ENCODE results near the gene CXADR. TPM values are rescaled to one million over a fixed set of nuclear protein-coding genes. Genes with fewer than 3 reads are reported as not detected.

CXADR gene
- total RNA-seq, 3 donors from 2014 or later (not counting 1 experiment from before 2014, with no cell fraction given), result 0.10 TPM; not detected in 2

DNA sequence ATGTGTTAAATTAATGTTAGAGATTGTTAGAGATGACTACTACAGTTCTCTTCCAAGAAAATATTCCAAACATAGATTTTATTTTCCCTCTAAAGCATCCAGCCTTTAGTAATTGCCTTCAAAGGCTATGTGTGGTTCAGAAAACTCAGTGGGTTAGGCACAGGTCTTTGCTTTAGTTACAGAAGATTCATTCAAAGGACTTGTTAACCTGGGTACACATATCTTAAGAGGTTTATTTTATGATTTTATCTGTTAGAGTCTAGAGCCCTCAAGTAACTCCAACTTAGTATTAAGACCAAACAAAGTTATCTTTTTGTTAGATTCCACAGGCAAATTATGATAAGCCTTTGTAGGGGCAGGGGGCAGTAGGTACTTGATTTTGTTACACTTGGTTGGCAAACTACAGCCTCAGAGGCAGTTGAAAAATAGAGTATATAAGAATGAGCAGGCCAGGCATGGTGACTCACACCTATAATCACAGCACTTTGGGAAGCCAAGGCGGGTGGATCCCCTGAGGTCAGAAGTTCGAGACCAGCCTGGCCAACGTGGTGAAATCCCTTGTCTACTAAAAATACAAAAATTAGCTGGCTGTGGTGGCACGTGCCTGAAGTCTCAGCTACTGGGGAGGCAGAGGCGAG lies 37.9 kb downstream of the CXADR start:
- no peaks in the 10 kb centered on the region for H3K27me3 ChIP-seq (ENCODE audit: control insufficient read depth, insufficient read depth, low read length)
- H3K36me3 ChIP-seq (ENCODE audit: control insufficient read depth, insufficient read depth, low read length), result no peaks in the 10 kb centered on the region
- Mint-ChIP-seq H3K9me3 (no peaks in the 10 kb centered on the region), H3K36me3 (no peaks in the 10 kb centered on the region), H3K27me3 (ENCODE audit: low read depth in 2 of 2) (peaks cover 4 to 5% of the 10 kb centered on the region in 2 donors), H3K4me1 (no peaks in the 10 kb centered on the region), H3K4me3 (no peak overlapping the region), H3K27ac (no peak overlapping the region)
- no peak for DNase-seq
- no peak overlapping the region for H3K4me3 ChIP-seq (ENCODE audit: low read length)
- TF ChIP-seq, protein P1, sequence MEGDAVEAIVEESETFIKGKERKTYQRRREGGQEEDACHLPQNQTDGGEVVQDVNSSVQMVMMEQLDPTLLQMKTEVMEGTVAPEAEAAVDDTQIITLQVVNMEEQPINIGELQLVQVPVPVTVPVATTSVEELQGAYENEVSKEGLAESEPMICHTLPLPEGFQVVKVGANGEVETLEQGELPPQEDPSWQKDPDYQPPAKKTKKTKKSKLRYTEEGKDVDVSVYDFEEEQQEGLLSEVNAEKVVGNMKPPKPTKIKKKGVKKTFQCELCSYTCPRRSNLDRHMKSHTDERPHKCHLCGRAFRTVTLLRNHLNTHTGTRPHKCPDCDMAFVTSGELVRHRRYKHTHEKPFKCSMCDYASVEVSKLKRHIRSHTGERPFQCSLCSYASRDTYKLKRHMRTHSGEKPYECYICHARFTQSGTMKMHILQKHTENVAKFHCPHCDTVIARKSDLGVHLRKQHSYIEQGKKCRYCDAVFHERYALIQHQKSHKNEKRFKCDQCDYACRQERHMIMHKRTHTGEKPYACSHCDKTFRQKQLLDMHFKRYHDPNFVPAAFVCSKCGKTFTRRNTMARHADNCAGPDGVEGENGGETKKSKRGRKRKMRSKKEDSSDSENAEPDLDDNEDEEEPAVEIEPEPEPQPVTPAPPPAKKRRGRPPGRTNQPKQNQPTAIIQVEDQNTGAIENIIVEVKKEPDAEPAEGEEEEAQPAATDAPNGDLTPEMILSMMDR (IDR thresholded peaks at IDR 0.05), result no peak
- no peaks in the 10 kb centered on the region for H3K4me1 ChIP-seq (ENCODE audit: control insufficient read depth, insufficient read depth, low read length)
- no peak for ATAC-seq
- intact Hi-C loops (cut with micrococcal nuclease), result no loop called here
- WGBS (ENCODE audit: insufficient coverage), result 82% methylated on average over 5 of the region's 5 CpGs
- H3K9me3 ChIP-seq (ENCODE audit: control insufficient read depth, insufficient read depth, low read length), result no peaks in the 10 kb centered on the region
- H3K27ac ChIP-seq (ENCODE audit: low read length), result no peak overlapping the region

DNA sequence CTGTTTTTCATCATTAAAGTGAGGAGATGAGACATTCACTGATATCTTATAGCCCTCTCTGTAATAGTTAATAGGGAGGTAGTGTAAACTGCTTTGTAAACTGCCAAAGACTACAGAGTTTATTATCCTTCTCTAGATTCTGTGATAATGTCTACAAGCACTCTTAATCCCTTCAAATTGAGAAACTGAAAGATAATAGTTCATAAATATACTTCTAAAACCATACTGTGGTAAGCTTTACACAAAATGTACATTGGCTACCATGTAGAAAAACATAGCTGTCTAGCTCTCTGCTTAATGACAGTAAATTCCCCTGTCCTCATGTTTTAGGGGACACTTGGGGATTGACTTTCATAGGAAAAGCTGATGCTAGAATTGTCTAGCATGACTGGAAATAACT lies 39.6 kb downstream of the CXADR start:
- no peak for ATAC-seq
- H3K4me3 ChIP-seq (ENCODE audit: low read length), result no peak overlapping the region
- TF ChIP-seq, protein P1 (IDR thresholded peaks at IDR 0.05), result no peak
- H3K27ac Mint-ChIP-seq, result no peak overlapping the region
- H3K27me3 ChIP-seq (ENCODE audit: control insufficient read depth, insufficient read depth, low read length), result no peaks in the 10 kb centered on the region
- peaks cover 5 to 6% of the 10 kb centered on the region in 2 donors for H3K27me3 Mint-ChIP-seq (ENCODE audit: low read depth in 2 of 2)
- intact Hi-C loops (cut with micrococcal nuclease), result no loop called here
- H3K27ac ChIP-seq (ENCODE audit: low read length), result no peak overlapping the region
- H3K9me3 Mint-ChIP-seq, result no peaks in the 10 kb centered on the region
- H3K36me3 Mint-ChIP-seq, result no peaks in the 10 kb centered on the region
- H3K36me3 ChIP-seq (ENCODE audit: control insufficient read depth, insufficient read depth, low read length), result no peaks in the 10 kb centered on the region
- no peak for DNase-seq
- no peaks in the 10 kb centered on the region for H3K9me3 ChIP-seq (ENCODE audit: control insufficient read depth, insufficient read depth, low read length)
- no peaks in the 10 kb centered on the region for H3K4me1 Mint-ChIP-seq
- H3K4me1 ChIP-seq (ENCODE audit: control insufficient read depth, insufficient read depth, low read length), result no peaks in the 10 kb centered on the region
- no peak overlapping the region for H3K4me3 Mint-ChIP-seq

DNA sequence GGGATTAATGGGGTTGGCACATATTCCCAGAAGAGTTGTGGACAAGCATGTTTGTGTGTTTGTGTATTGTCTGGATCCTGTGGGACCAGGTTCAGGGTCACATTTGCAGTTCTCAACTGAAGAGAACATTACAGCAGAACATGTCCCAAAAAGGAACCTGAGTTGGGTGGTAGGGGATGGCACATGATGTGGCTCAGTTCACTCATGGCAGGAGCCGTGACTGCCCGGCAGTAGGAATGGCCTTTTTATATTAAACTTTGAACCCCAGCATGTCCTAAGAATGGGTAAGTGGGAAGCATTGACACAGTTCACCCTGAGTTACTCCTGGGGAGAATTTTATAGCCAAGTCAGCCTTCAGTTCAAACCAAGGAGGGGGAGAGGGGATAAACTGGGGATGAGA lies 41.3 kb downstream of the CXADR start:
- DNase-seq (no peak), ATAC-seq (no peak)
- no peak overlapping the region for H3K4me3 Mint-ChIP-seq
- Histone ChIP-seq H3K36me3 (ENCODE audit: control insufficient read depth, insufficient read depth, low read length) (no peaks in the 10 kb centered on the region), H3K9me3 (ENCODE audit: control insufficient read depth, insufficient read depth, low read length) (no peaks in the 10 kb centered on the region), H3K4me3 (ENCODE audit: low read length) (no peak overlapping the region), H3K27ac (ENCODE audit: low read length) (no peak overlapping the region), H3K27me3 (ENCODE audit: control insufficient read depth, insufficient read depth, low read length) (no peaks in the 10 kb centered on the region), H3K4me1 (ENCODE audit: control insufficient read depth, insufficient read depth, low read length) (no peaks in the 10 kb centered on the region)
- 46% methylated on average over 2 of the region's 2 CpGs for WGBS (ENCODE audit: insufficient coverage)
- TF ChIP-seq, protein P1 (IDR thresholded peaks at IDR 0.05), result no peak
- H3K9me3 Mint-ChIP-seq, result no peaks in the 10 kb centered on the region
- peaks cover 0 to 6% of the 10 kb centered on the region in 2 donors for H3K27me3 Mint-ChIP-seq (ENCODE audit: low read depth in 2 of 2)
- no peak overlapping the region for H3K27ac Mint-ChIP-seq
- no peaks in the 10 kb centered on the region for H3K36me3 Mint-ChIP-seq
- intact Hi-C loops (cut with micrococcal nuclease), result no loop called here
- H3K4me1 Mint-ChIP-seq, result no peaks in the 10 kb centered on the region
